Keratinocyte (primary cell): Measurements from ENCODE around the gene MINDY4. TPM values are rescaled to one million over a fixed set of nuclear protein-coding genes. Genes with fewer than 3 reads are reported as not detected.

Experiments used
- DNase-seq: peaks from one replicate; pipeline ENCODE4 v3.0.0-alpha.2; 2011; ENCODE audit warnings: low read depth, missing footprints, low spot score
- FAIRE-seq: peaks from 2 replicates; lab custom pipeline; 2011; peaks lifted over from hg19 to GRCh38; lab: Jason Lieb, UNC
- H2AFZ ChIP-seq: 2 replicates; pipeline ENCODE4 v1.6.0; 2012; ENCODE audit warnings: low read length, control low read depth, inconsistent platforms; ENCODE audit not compliant: control insufficient read depth
- H3K27ac ChIP-seq: 2 replicates; pipeline ENCODE4 v1.5.1; 2011; ENCODE audit warnings: low read length; ENCODE audit not compliant: control insufficient read depth, insufficient read depth
- H3K27me3 ChIP-seq: 3 replicates; pipeline ENCODE4 v1.6.0; 2011; ENCODE audit warnings: low read length; ENCODE audit not compliant: control insufficient read depth, insufficient read depth; ENCODE audit errors: extremely low read depth
- H3K36me3 ChIP-seq, 2 experiments: 2 replicates in 1 of 2; 3 replicates in 1 of 2; pipeline ENCODE4 v1.5.1; 2011; ENCODE audit warnings: low read length in 2 of 2, mild to moderate bottlenecking in 1 of 2; ENCODE audit not compliant: control insufficient read depth in 2 of 2, insufficient read depth in 2 of 2; ENCODE audit errors: extremely low read depth in 1 of 2
- H3K4me1 ChIP-seq: 3 replicates; pipeline ENCODE4 v1.5.1; 2011; ENCODE audit warnings: low read length; ENCODE audit not compliant: control insufficient read depth, insufficient read depth; ENCODE audit errors: extremely low read depth
- H3K4me2 ChIP-seq: 3 replicates; pipeline ENCODE4 v1.6.0; 2011; ENCODE audit warnings: low read depth, low read length; ENCODE audit not compliant: control insufficient read depth, insufficient read depth; ENCODE audit errors: extremely low read depth
- H3K4me3 ChIP-seq, 3 experiments: fragments of 200-600 bp in 1 of 3; sonication (generic) in 1 of 3; 2 replicates in 2 of 3; 3 replicates in 1 of 3; pipeline ENCODE4 v1.5.1; 2011 to 2016; ENCODE audit warnings: low read length in 3 of 3, mild to moderate bottlenecking in 3 of 3, control low read depth in 2 of 3, inconsistent platforms in 1 of 3, low read depth in 1 of 3, mixed read lengths in 1 of 3, mixed run types in 1 of 3, moderate library complexity in 1 of 3; ENCODE audit not compliant: control insufficient read depth in 2 of 3, insufficient read depth in 2 of 3; ENCODE audit errors: extremely low read depth in 1 of 3
- H3K79me2 ChIP-seq: 2 replicates; pipeline ENCODE4 v1.6.0; 2012; ENCODE audit warnings: low read length; ENCODE audit not compliant: control insufficient read depth, insufficient read depth
- H3K9ac ChIP-seq: 3 replicates; pipeline ENCODE4 v1.6.0; 2011; ENCODE audit warnings: low read length; ENCODE audit not compliant: control insufficient read depth, insufficient read depth; ENCODE audit errors: extremely low read depth
- H3K9me1 ChIP-seq: 3 replicates; pipeline ENCODE4 v1.6.0; 2011; ENCODE audit warnings: low read length; ENCODE audit not compliant: control insufficient read depth, insufficient read depth; ENCODE audit errors: extremely low read depth
- H3K9me3 ChIP-seq: 2 replicates; pipeline ENCODE4 v1.5.1; 2012; ENCODE audit warnings: low read depth, low read length; ENCODE audit not compliant: control insufficient read depth
- H4K20me1 ChIP-seq: 3 replicates; pipeline ENCODE4 v1.6.0; 2011; ENCODE audit warnings: low read length; ENCODE audit not compliant: control insufficient read depth, insufficient read depth; ENCODE audit errors: extremely low read depth
- EZH2 ChIP-seq: IDR thresholded peaks from one replicate; pipeline ENCODE4 v1.6.1; 2012; ENCODE audit warnings: inconsistent platforms, mild to moderate bottlenecking, low read length, moderate library complexity
- dilution Hi-C: fragments of 300-500 bp; cut with MboI; formaldehyde crosslinking; loops from one replicate; pipeline ENCODE4 v1.7.0; 2020; ENCODE audit warnings: low sequenced_read_pairs; ENCODE audit not compliant: extremely low pct_ligation_motif_present
- polyA plus RNA-seq, 5 experiments: library from polyadenylated mRNA; depleted of rRNA in 3 of 5; stranded (reverse) in 3 of 5; stranded (forward) in 1 of 5; unstranded in 1 of 5; fragments of >200 nt; gene quantifications; 1 replicate in 1 of 5; 2 replicates in 3 of 5; 3 replicates in 1 of 5; pipeline versions ENCODE4 v1.2.1 to v1.2.3, GENCODE V29; 2011 to 2012; ENCODE audit warnings: missing spikeins in 2 of 5, low read depth in 1 of 5, low replicate concordance in 1 of 5
- TF ChIP-seq, protein P1 (sequence below), 3 experiments: IDR thresholded peaks in 1 of 3; conservative IDR thresholded peaks in 1 of 3; optimal IDR thresholded peaks in 1 of 3; 2 replicates in 2 of 3; 3 replicates in 1 of 3; pipeline versions ENCODE3 to v1.5.1; 2011; ENCODE audit warnings: low read length in 3 of 3, mild to moderate bottlenecking in 3 of 3, moderate library complexity in 2 of 3, control low read depth in 1 of 3, inconsistent platforms in 1 of 3; ENCODE audit not compliant: insufficient read depth in 2 of 3; ENCODE audit errors: extremely low read depth in 1 of 3

The MINDY4 gene
- polyA plus RNA-seq, 1 donor (not counting 4 experiments of a cell fraction or from before 2014, with no cell fraction given), result 1.5 TPM

DNA sequence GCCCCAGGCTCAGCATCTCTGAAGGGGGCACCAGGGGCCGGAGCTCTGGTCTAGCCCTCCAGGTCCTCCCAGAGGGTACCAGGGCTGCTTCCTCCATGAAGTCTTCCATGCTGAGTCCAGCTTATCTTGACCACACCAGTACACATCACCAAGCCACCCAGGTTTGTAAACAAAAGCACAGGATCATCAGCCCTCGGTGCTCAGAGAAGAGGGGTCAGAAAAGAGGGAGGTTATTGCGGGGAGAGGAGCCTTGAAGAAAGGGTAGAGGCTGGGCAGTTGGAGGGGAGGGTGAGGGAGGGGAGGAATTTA lies 164.3 kb downstream of the MINDY4 start:
- no peak overlapping the region for H3K27ac ChIP-seq
- no peak for DNase-seq
- no peaks in the 10 kb centered on the region for H3K79me2 ChIP-seq
- H3K4me1 ChIP-seq, result peaks cover 6% of the 10 kb centered on the region
- H3K9ac ChIP-seq, result no peak overlapping the region
- FAIRE-seq, result no peak
- H3K27me3 ChIP-seq, result peaks cover 4% of the 10 kb centered on the region
- TF ChIP-seq, protein P1, sequence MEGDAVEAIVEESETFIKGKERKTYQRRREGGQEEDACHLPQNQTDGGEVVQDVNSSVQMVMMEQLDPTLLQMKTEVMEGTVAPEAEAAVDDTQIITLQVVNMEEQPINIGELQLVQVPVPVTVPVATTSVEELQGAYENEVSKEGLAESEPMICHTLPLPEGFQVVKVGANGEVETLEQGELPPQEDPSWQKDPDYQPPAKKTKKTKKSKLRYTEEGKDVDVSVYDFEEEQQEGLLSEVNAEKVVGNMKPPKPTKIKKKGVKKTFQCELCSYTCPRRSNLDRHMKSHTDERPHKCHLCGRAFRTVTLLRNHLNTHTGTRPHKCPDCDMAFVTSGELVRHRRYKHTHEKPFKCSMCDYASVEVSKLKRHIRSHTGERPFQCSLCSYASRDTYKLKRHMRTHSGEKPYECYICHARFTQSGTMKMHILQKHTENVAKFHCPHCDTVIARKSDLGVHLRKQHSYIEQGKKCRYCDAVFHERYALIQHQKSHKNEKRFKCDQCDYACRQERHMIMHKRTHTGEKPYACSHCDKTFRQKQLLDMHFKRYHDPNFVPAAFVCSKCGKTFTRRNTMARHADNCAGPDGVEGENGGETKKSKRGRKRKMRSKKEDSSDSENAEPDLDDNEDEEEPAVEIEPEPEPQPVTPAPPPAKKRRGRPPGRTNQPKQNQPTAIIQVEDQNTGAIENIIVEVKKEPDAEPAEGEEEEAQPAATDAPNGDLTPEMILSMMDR (optimal IDR thresholded peaks at IDR 0.05 in 1 of 3, IDR thresholded peaks at IDR 0.05 in 1 of 3, conservative IDR thresholded peaks at IDR 0.05 in 1 of 3; ENCODE audit: extremely low read depth in 1 of 3, insufficient read depth in 2 of 3, low read length in 3 of 3), result no peak
- no peak for TF ChIP-seq EZH2
- H2AFZ ChIP-seq, result no peak overlapping the region
- H3K4me3 ChIP-seq, result no peak overlapping the region
- no peaks in the 10 kb centered on the region for H4K20me1 ChIP-seq
- no peaks in the 10 kb centered on the region for H3K36me3 ChIP-seq
- no peak overlapping the region for H3K4me2 ChIP-seq
- H3K9me1 ChIP-seq, result no peaks in the 10 kb centered on the region
- no peaks in the 10 kb centered on the region for H3K9me3 ChIP-seq
- dilution Hi-C loops, result no loop called here

DNA sequence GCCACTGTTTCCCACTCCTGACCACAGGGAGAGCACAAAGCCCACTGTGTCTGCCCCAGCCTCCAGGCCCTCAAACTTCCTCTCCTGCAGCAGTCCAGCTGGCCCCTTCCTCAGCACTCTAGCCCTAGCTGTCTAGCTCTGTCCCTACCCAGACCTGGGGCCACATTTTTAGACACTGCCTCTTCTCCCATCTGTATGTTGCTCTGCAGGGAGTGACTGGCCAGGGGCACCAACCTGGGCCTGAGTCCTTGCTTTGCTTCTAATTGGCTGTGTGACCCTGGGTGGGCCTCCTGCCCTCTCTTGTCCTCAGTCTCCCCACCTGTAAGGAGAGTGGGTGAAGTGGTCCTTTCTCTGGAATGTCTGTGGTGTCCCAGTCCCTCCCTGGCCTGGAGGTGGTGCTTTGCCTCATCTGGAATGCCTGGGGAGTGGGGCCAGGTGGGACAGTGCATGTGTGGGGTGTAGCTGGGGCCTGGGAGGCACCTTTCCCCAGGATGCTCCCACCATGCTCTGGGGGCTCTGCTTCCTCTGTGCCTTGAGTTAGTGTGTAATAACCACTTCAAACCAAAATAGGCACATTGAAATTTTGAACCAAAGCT lies 165.5 kb downstream of the MINDY4 start:
- no peaks in the 10 kb centered on the region for H3K36me3 ChIP-seq
- H3K4me2 ChIP-seq, result no peak overlapping the region
- TF ChIP-seq EZH2, result no peak
- TF ChIP-seq, protein P1 (optimal IDR thresholded peaks at IDR 0.05 in 1 of 3, IDR thresholded peaks at IDR 0.05 in 1 of 3, conservative IDR thresholded peaks at IDR 0.05 in 1 of 3; ENCODE audit: extremely low read depth in 1 of 3, insufficient read depth in 2 of 3, low read length in 3 of 3), result no peak
- H3K27ac ChIP-seq, result no peak overlapping the region
- no peak overlapping the region for H3K4me3 ChIP-seq
- H2AFZ ChIP-seq, result no peak overlapping the region
- H4K20me1 ChIP-seq, result no peaks in the 10 kb centered on the region
- no peaks in the 10 kb centered on the region for H3K9me1 ChIP-seq
- no peak overlapping the region for H3K9ac ChIP-seq
- no peaks in the 10 kb centered on the region for H3K79me2 ChIP-seq
- H3K27me3 ChIP-seq, result peaks cover 10% of the 10 kb centered on the region
- peaks cover 2% of the 10 kb centered on the region for H3K4me1 ChIP-seq
- dilution Hi-C loops, result no loop called here
- no peaks in the 10 kb centered on the region for H3K9me3 ChIP-seq
- DNase-seq, result no peak
- FAIRE-seq, result no peak
